WTC11 (cell line): Measurements from ENCODE around the gene INA. TPM values are rescaled to one million over a fixed set of nuclear protein-coding genes. Genes with fewer than 3 reads are reported as not detected.

Experiments
- CREB1 ChIP-seq: sonication (generic); formaldehyde crosslinking; IDR thresholded peaks from 2 replicates; pipeline ENCODE4 v1.8.0; 2023; ENCODE audit warnings: mild to moderate bottlenecking, missing genetic modification reagents
- FOXK1 ChIP-seq: sonication (generic); formaldehyde crosslinking; IDR thresholded peaks from 2 replicates; pipeline ENCODE4 v1.8.0; 2022; ENCODE audit warnings: mild to moderate bottlenecking, moderate library complexity, missing genetic modification reagents
- KAT7 ChIP-seq: sonication (generic); formaldehyde crosslinking; IDR thresholded peaks from 2 replicates; pipeline ENCODE4 v1.8.1; 2023; ENCODE audit warnings: missing genetic modification reagents, mild to moderate bottlenecking, borderline replicate concordance
- MXD4 ChIP-seq: fragments of 250-450 bp; sonication (Bioruptor Pico); IDR thresholded peaks from 2 replicates; pipeline ENCODE4 v1.8.0; 2021; ENCODE audit warnings: mild to moderate bottlenecking, moderate library complexity, borderline replicate concordance
- NFYB ChIP-seq: sonication (generic); formaldehyde crosslinking; conservative IDR thresholded peaks from 2 replicates; pipeline ENCODE4 v1.8.0; 2022; ENCODE audit warnings: low read depth, missing genetic modification reagents
- NR2C2 ChIP-seq: sonication (generic); formaldehyde crosslinking; IDR thresholded peaks from 2 replicates; pipeline ENCODE4 v1.8.0; 2022; ENCODE audit warnings: mild to moderate bottlenecking, missing genetic modification reagents
- PRRX2 ChIP-seq: fragments of 250-450 bp; sonication (Bioruptor Pico); IDR thresholded peaks from 2 replicates; pipeline ENCODE4 v1.8.0; 2021; ENCODE audit warnings: mild to moderate bottlenecking
- ZNF138 ChIP-seq: sonication (generic); formaldehyde crosslinking; conservative IDR thresholded peaks from 2 replicates; pipeline ENCODE4 v1.8.1; 2022; ENCODE audit warnings: mild to moderate bottlenecking, moderate library complexity, missing genetic modification reagents
- ZNF232 ChIP-seq: sonication (generic); formaldehyde crosslinking; IDR thresholded peaks from 2 replicates; pipeline ENCODE4 v1.8.0; 2022; ENCODE audit warnings: mild to moderate bottlenecking, missing genetic modification reagents
- ZNF263 ChIP-seq: sonication (generic); formaldehyde crosslinking; IDR thresholded peaks from 2 replicates; pipeline ENCODE4 v1.8.1; 2022; ENCODE audit warnings: low read depth, mild to moderate bottlenecking, moderate library complexity, missing genetic modification reagents
- ZNF396 ChIP-seq: fragments of 250-450 bp; sonication (Bioruptor Pico); IDR thresholded peaks from 2 replicates; pipeline ENCODE4 v1.8.0; 2021; ENCODE audit warnings: mild to moderate bottlenecking, moderate library complexity, borderline replicate concordance
- ZNF423 ChIP-seq: fragments of 250-450 bp; sonication (Bioruptor Pico); IDR thresholded peaks from 2 replicates; pipeline ENCODE4 v2.1.2; 2022; ENCODE audit warnings: mild to moderate bottlenecking, moderate library complexity
- total RNA-seq: library from RNA; stranded (reverse); gene quantifications from 3 replicates; pipeline ENCODE4 v1.2.3, GENCODE V29; 2021
- TF ChIP-seq, protein P1 (sequence below): sonication (generic); formaldehyde crosslinking; IDR thresholded peaks from 2 replicates; pipeline ENCODE4 v1.8.1; 2023; ENCODE audit warnings: mild to moderate bottlenecking, moderate library complexity, missing genetic modification reagents
- TF ChIP-seq, protein P2 (sequence below): sonication (generic); formaldehyde crosslinking; IDR thresholded peaks from 2 replicates; pipeline ENCODE4 v1.8.0; 2022; ENCODE audit warnings: mild to moderate bottlenecking, missing genetic modification reagents
- TF ChIP-seq, protein P3 (sequence below): fragments of 250-450 bp; sonication (Bioruptor Pico); conservative IDR thresholded peaks from 2 replicates; pipeline ENCODE4 v1.9.0; 2021; ENCODE audit warnings: mild to moderate bottlenecking
- TF ChIP-seq, protein P4 (sequence below): fragments of 250-450 bp; sonication (Bioruptor Pico); IDR thresholded peaks from 2 replicates; pipeline ENCODE4 v1.9.0; 2021; ENCODE audit warnings: mild to moderate bottlenecking, borderline replicate concordance
- TF ChIP-seq, protein P5 (sequence below): fragments of 250-450 bp; sonication (Bioruptor Pico); IDR thresholded peaks from 2 replicates; pipeline ENCODE4 v1.9.0; 2021; ENCODE audit warnings: mild to moderate bottlenecking
- TF ChIP-seq, protein P6 (sequence below): sonication (generic); formaldehyde crosslinking; IDR thresholded peaks from 2 replicates; pipeline ENCODE4 v1.8.1; 2023; ENCODE audit warnings: mild to moderate bottlenecking, missing genetic modification reagents, borderline replicate concordance

Gene INA
- total RNA-seq, 1 experiment from 2014 or later: 20.3 TPM

DNA sequence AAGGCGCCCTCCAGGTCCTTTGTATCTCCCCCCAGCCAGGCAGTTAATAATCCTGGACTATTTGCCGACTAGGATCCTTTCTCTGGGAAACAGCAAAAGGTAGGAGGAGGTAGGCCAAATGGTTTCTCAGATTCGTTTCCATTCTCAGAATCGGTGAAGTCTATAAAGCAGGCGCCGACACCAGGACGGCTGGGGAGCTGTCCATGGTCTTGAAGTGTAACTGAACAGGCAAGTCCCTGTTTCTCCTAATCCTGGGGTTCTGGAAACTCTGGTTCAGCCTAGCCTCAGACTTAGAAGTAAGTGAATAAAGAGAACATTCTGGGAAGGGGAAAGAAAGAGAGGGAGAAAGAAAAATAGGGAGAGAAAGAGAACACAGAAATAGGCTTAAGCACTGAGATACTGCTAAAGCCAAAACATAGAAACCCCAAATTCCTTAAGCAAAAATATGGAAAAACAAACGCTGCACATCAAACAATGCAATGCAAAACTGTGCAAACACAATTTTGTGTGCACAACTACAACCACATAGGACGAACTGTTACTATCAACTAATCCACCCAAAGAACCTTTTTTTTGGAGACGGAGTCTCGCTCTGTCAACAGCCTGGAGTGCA lies 11.1 kb upstream of the INA start (continued):
- TF ChIP-seq ZNF423 (CRISPR knock-in tag) (no peak), ZNF138 (CRISPR knock-in tag) (no peak), ZNF263 (CRISPR knock-in tag) (no peak), ZNF396 (no peak), ZNF232 (0 out of 2 replicates have a peak, but pooled peaks have one; percentile 36), MXD4 (CRISPR knock-in tag) (no peak), KAT7 (CRISPR knock-in tag) (no peak), FOXK1 (no peak), NFYB (CRISPR knock-in tag) (no peak), NR2C2 (CRISPR knock-in tag) (0 out of 2 replicates have a peak, but pooled peaks have one; percentile 34), CREB1 (0 out of 2 replicates have a peak, but pooled peaks have one; percentile 58), PRRX2 (no peak)
- TF ChIP-seq, protein P1, sequence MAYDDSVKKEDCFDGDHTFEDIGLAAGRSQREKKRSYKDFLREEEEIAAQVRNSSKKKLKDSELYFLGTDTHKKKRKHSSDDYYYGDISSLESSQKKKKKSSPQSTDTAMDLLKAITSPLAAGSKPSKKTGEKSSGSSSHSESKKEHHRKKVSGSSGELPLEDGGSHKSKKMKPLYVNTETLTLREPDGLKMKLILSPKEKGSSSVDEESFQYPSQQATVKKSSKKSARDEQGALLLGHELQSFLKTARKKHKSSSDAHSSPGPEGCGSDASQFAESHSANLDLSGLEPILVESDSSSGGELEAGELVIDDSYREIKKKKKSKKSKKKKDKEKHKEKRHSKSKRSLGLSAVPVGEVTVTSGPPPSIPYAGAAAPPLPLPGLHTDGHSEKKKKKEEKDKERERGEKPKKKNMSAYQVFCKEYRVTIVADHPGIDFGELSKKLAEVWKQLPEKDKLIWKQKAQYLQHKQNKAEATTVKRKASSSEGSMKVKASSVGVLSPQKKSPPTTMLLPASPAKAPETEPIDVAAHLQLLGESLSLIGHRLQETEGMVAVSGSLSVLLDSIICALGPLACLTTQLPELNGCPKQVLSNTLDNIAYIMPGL (CRISPR knock-in tag): no peak
- TF ChIP-seq, protein P2, sequence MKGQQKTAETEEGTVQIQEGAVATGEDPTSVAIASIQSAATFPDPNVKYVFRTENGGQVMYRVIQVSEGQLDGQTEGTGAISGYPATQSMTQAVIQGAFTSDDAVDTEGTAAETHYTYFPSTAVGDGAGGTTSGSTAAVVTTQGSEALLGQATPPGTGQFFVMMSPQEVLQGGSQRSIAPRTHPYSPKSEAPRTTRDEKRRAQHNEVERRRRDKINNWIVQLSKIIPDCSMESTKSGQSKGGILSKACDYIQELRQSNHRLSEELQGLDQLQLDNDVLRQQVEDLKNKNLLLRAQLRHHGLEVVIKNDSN: peak; percentile 40; the same call in 1 of the 2 replicates
- TF ChIP-seq, protein P3, sequence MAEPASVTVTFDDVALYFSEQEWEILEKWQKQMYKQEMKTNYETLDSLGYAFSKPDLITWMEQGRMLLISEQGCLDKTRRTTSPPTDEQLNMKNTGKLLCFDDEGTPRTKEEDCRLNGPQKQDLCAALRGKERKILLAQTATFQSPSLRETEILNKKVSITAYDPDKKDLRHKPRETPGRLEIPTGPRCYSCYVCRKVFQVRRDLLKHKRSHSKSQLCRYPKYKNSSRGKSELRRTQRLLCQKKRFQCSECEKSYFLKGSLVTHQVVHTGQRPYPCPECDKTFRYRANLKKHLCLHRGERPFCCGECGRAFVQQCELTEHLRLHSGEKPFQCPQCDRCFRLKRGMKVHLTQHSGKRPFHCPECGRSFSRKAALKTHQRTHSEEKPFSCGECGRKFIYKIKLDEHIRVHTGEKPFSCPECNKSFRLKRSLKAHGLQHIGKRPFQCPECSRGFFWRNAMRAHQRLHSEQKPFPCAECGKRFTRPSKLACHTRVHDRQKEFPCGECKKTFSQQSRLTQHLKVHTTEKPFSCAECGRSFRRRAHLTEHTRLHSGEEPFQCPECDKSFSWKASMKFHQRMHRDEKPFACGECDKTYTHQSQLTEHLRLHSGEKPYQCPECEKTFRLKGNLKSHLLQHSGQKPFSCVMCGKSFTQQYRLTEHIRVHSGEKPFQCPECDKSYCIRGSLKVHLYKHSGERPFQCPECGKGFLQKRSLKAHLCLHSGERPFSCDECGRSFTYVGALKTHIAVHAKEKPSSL (CRISPR knock-in tag): no peak
- TF ChIP-seq, protein P4, sequence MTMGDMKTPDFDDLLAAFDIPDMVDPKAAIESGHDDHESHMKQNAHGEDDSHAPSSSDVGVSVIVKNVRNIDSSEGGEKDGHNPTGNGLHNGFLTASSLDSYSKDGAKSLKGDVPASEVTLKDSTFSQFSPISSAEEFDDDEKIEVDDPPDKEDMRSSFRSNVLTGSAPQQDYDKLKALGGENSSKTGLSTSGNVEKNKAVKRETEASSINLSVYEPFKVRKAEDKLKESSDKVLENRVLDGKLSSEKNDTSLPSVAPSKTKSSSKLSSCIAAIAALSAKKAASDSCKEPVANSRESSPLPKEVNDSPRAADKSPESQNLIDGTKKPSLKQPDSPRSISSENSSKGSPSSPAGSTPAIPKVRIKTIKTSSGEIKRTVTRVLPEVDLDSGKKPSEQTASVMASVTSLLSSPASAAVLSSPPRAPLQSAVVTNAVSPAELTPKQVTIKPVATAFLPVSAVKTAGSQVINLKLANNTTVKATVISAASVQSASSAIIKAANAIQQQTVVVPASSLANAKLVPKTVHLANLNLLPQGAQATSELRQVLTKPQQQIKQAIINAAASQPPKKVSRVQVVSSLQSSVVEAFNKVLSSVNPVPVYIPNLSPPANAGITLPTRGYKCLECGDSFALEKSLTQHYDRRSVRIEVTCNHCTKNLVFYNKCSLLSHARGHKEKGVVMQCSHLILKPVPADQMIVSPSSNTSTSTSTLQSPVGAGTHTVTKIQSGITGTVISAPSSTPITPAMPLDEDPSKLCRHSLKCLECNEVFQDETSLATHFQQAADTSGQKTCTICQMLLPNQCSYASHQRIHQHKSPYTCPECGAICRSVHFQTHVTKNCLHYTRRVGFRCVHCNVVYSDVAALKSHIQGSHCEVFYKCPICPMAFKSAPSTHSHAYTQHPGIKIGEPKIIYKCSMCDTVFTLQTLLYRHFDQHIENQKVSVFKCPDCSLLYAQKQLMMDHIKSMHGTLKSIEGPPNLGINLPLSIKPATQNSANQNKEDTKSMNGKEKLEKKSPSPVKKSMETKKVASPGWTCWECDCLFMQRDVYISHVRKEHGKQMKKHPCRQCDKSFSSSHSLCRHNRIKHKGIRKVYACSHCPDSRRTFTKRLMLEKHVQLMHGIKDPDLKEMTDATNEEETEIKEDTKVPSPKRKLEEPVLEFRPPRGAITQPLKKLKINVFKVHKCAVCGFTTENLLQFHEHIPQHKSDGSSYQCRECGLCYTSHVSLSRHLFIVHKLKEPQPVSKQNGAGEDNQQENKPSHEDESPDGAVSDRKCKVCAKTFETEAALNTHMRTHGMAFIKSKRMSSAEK (CRISPR knock-in tag): no peak
- TF ChIP-seq, protein P5, sequence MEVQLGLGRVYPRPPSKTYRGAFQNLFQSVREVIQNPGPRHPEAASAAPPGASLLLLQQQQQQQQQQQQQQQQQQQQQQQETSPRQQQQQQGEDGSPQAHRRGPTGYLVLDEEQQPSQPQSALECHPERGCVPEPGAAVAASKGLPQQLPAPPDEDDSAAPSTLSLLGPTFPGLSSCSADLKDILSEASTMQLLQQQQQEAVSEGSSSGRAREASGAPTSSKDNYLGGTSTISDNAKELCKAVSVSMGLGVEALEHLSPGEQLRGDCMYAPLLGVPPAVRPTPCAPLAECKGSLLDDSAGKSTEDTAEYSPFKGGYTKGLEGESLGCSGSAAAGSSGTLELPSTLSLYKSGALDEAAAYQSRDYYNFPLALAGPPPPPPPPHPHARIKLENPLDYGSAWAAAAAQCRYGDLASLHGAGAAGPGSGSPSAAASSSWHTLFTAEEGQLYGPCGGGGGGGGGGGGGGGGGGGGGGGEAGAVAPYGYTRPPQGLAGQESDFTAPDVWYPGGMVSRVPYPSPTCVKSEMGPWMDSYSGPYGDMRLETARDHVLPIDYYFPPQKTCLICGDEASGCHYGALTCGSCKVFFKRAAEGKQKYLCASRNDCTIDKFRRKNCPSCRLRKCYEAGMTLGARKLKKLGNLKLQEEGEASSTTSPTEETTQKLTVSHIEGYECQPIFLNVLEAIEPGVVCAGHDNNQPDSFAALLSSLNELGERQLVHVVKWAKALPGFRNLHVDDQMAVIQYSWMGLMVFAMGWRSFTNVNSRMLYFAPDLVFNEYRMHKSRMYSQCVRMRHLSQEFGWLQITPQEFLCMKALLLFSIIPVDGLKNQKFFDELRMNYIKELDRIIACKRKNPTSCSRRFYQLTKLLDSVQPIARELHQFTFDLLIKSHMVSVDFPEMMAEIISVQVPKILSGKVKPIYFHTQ: no peak
- TF ChIP-seq, protein P6, sequence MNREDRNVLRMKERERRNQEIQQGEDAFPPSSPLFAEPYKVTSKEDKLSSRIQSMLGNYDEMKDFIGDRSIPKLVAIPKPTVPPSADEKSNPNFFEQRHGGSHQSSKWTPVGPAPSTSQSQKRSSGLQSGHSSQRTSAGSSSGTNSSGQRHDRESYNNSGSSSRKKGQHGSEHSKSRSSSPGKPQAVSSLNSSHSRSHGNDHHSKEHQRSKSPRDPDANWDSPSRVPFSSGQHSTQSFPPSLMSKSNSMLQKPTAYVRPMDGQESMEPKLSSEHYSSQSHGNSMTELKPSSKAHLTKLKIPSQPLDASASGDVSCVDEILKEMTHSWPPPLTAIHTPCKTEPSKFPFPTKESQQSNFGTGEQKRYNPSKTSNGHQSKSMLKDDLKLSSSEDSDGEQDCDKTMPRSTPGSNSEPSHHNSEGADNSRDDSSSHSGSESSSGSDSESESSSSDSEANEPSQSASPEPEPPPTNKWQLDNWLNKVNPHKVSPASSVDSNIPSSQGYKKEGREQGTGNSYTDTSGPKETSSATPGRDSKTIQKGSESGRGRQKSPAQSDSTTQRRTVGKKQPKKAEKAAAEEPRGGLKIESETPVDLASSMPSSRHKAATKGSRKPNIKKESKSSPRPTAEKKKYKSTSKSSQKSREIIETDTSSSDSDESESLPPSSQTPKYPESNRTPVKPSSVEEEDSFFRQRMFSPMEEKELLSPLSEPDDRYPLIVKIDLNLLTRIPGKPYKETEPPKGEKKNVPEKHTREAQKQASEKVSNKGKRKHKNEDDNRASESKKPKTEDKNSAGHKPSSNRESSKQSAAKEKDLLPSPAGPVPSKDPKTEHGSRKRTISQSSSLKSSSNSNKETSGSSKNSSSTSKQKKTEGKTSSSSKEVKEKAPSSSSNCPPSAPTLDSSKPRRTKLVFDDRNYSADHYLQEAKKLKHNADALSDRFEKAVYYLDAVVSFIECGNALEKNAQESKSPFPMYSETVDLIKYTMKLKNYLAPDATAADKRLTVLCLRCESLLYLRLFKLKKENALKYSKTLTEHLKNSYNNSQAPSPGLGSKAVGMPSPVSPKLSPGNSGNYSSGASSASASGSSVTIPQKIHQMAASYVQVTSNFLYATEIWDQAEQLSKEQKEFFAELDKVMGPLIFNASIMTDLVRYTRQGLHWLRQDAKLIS (CRISPR knock-in tag): no peak
